ENCODE results near the gene SYNGR2.

GRCh38 chr17:78204387-78205123, 36.2 kb downstream of the SYNGR2 start:
- TF ChIP-seq POLR2AphosphoS5 (IDR thresholded peaks at IDR 0.05) (no peak), CTCF (IDR thresholded peaks at IDR 0.05) (no peak), POLR2A (IDR thresholded peaks at IDR 0.05) (no peak), EP300 (IDR thresholded peaks at IDR 0.05) (no peak)

Measured in stomach (tissue), 4 donors.